HUES48 (cell line): ENCODE results near the gene KCMF1.

ENCODE experiments used
- H3K27ac ChIP-seq: one replicate; pipeline ENCODE4 v1.7.0; 2013; ENCODE audit warnings: low read depth, low read length, inconsistent platforms
- H3K27me3 ChIP-seq: 2 replicates; pipeline ENCODE4 v1.6.1; 2013; ENCODE audit warnings: mild to moderate bottlenecking, low read length; ENCODE audit not compliant: control insufficient read depth, insufficient read depth
- H3K36me3 ChIP-seq: 2 replicates; pipeline ENCODE4 v1.6.1; 2013; ENCODE audit warnings: low read length; ENCODE audit not compliant: control insufficient read depth, insufficient read depth
- H3K4me1 ChIP-seq: 2 replicates; pipeline ENCODE4 v1.6.1; 2013; ENCODE audit warnings: mild to moderate bottlenecking, low read length; ENCODE audit not compliant: control insufficient read depth, insufficient read depth
- H3K4me3 ChIP-seq: 2 replicates; pipeline ENCODE4 v1.5.1; 2013; ENCODE audit warnings: mild to moderate bottlenecking, low read depth, low read length
- H3K9ac ChIP-seq: 2 replicates; pipeline ENCODE4 v1.6.1; 2013; ENCODE audit warnings: mild to moderate bottlenecking, low read depth, low read length, moderate library complexity
- H3K9me3 ChIP-seq: 2 replicates; pipeline ENCODE4 v1.6.1; 2013; ENCODE audit warnings: low read length; ENCODE audit not compliant: control insufficient read depth, insufficient read depth

Gene KCMF1

GRCh38 chr2:85066006-85066740, 95.2 kb downstream of the KCMF1 start:
- Histone ChIP-seq H3K4me1 (peaks cover 20% of the 10 kb centered on the region), H3K9ac (no peak overlapping the region), H3K9me3 (no peaks in the 10 kb centered on the region), H3K4me3 (no peak overlapping the region), H3K27ac (no peak overlapping the region), H3K27me3 (peaks cover 3% of the 10 kb centered on the region; the same call in 1 of the 2 replicates), H3K36me3 (no peaks in the 10 kb centered on the region)

- Histone ChIP-seq H3K27me3 (peaks cover 3% of the 10 kb centered on the region; the same call in 1 of the 2 replicates), H3K27ac (no peak overlapping the region), H3K36me3 (no peaks in the 10 kb centered on the region), H3K9me3 (no peaks in the 10 kb centered on the region), H3K4me1 (peaks cover 20% of the 10 kb centered on the region), H3K4me3 (peak overlapping the region; percentile 53), H3K9ac (no peak overlapping the region)
Measured at GRCh38 chr2:85066874-85067351, 96.0 kb downstream of the KCMF1 start.

- no peak overlapping the region for H3K4me3 ChIP-seq
Measured at GRCh38 chr2:85071096-85071495, 100.1 kb downstream of the KCMF1 start.

GRCh38 chr2:85073033-85073432, 102.1 kb downstream of the KCMF1 start:
- Histone ChIP-seq H3K9ac (no peak overlapping the region), H3K4me3 (no peak overlapping the region), H3K27me3 (no peaks in the 10 kb centered on the region), H3K27ac (no peak overlapping the region), H3K36me3 (no peaks in the 10 kb centered on the region), H3K4me1 (no peaks in the 10 kb centered on the region), H3K9me3 (no peaks in the 10 kb centered on the region)

More at GRCh38 chr2:85071096-85071495, 100.1 kb downstream of the KCMF1 start:
- Histone ChIP-seq H3K4me1 (peaks cover 5% of the 10 kb centered on the region; the same call in 1 of the 2 replicates), H3K36me3 (no peaks in the 10 kb centered on the region), H3K27me3 (peaks cover 3% of the 10 kb centered on the region; the same call in 1 of the 2 replicates), H3K9ac (no peak overlapping the region), H3K9me3 (no peaks in the 10 kb centered on the region), H3K27ac (no peak overlapping the region)

GRCh38 chr2:85076618-85077274, 105.8 kb downstream of the KCMF1 start:
- no peaks in the 10 kb centered on the region for H3K27me3 ChIP-seq
- H3K4me1 ChIP-seq = no peaks in the 10 kb centered on the region
- H3K4me3 ChIP-seq = no peak overlapping the region
- no peak overlapping the region for H3K27ac ChIP-seq
- H3K36me3 ChIP-seq = no peaks in the 10 kb centered on the region
- H3K9me3 ChIP-seq = no peaks in the 10 kb centered on the region
- no peak overlapping the region for H3K9ac ChIP-seq

- Histone ChIP-seq H3K4me1 (no peaks in the 10 kb centered on the region), H3K27me3 (no peaks in the 10 kb centered on the region), H3K36me3 (no peaks in the 10 kb centered on the region), H3K27ac (no peak overlapping the region), H3K4me3 (no peak overlapping the region), H3K9me3 (no peaks in the 10 kb centered on the region), H3K9ac (no peak overlapping the region)
Measured at GRCh38 chr2:85077859-85078419, 107.0 kb downstream of the KCMF1 start.

GRCh38 chr2:85078536-85078935, 107.6 kb downstream of the KCMF1 start:
- H3K4me3 ChIP-seq = no peak overlapping the region
- H3K27ac ChIP-seq = no peak overlapping the region

GRCh38 chr2:85083092-85083491, 112.1 kb downstream of the KCMF1 start:
- no peak overlapping the region for H3K9ac ChIP-seq
- 0 out of 2 replicates have a peak, but pooled peaks cover under 1% of the 10 kb centered on the region for H3K4me1 ChIP-seq
- H3K27me3 ChIP-seq = no peaks in the 10 kb centered on the region
- H3K27ac ChIP-seq = no peak overlapping the region
- H3K9me3 ChIP-seq = no peaks in the 10 kb centered on the region
- H3K4me3 ChIP-seq = no peak overlapping the region
- no peaks in the 10 kb centered on the region for H3K36me3 ChIP-seq

More at GRCh38 chr2:85078536-85078935, 107.6 kb downstream of the KCMF1 start:
- Histone ChIP-seq H3K27me3 (no peaks in the 10 kb centered on the region), H3K4me1 (no peaks in the 10 kb centered on the region), H3K9me3 (no peaks in the 10 kb centered on the region), H3K36me3 (no peaks in the 10 kb centered on the region), H3K9ac (no peak overlapping the region)

GRCh38 chr2:85085563-85085962, 114.6 kb downstream of the KCMF1 start:
- no peak overlapping the region for H3K4me3 ChIP-seq
- no peak overlapping the region for H3K27ac ChIP-seq
- no peaks in the 10 kb centered on the region for H3K36me3 ChIP-seq
- no peaks in the 10 kb centered on the region for H3K27me3 ChIP-seq
- no peak overlapping the region for H3K9ac ChIP-seq
- peaks cover 25% of the 10 kb centered on the region for H3K4me1 ChIP-seq
- no peaks in the 10 kb centered on the region for H3K9me3 ChIP-seq

GRCh38 chr2:85087541-85087940, 116.6 kb downstream of the KCMF1 start:
- no peaks in the 10 kb centered on the region for H3K27me3 ChIP-seq
- no peak overlapping the region for H3K9ac ChIP-seq
- no peak overlapping the region for H3K4me3 ChIP-seq
- no peaks in the 10 kb centered on the region for H3K9me3 ChIP-seq
- no peak overlapping the region for H3K27ac ChIP-seq
- no peaks in the 10 kb centered on the region for H3K36me3 ChIP-seq
- H3K4me1 ChIP-seq = peaks cover 26% of the 10 kb centered on the region

GRCh38 chr2:85088921-85089320, 118.0 kb downstream of the KCMF1 start:
- H3K27ac ChIP-seq = peak overlapping the region; percentile 40

More at GRCh38 chr2:85088921-85089320, 118.0 kb downstream of the KCMF1 start:
- peaks cover 26% of the 10 kb centered on the region for H3K4me1 ChIP-seq
- H3K9me3 ChIP-seq = no peaks in the 10 kb centered on the region
- no peaks in the 10 kb centered on the region for H3K27me3 ChIP-seq
- H3K4me3 ChIP-seq = no peak overlapping the region
- H3K9ac ChIP-seq = no peak overlapping the region
- no peaks in the 10 kb centered on the region for H3K36me3 ChIP-seq
